H1 (cell line): ENCODE results near the gene ZDHHC5. TPM values are rescaled to one million over a fixed set of nuclear protein-coding genes. Genes with fewer than 3 reads are reported as not detected.

Experiments used
- ASH2L ChIP-seq: fragments of 200-600, 300-600 bp; sonication (generic); IDR thresholded peaks from one replicate; pipeline ENCODE4 v1.7.1; 2017; ENCODE audit warnings: low read length
- BACH1 ChIP-seq: IDR thresholded peaks from 2 replicates; pipeline ENCODE4 v1.6.1; 2012; ENCODE audit warnings: low read length, improper control_type of control experiment
- CTCF ChIP-seq, 3 experiments: IDR thresholded peaks; 1 replicate in 2 of 3; 2 replicates in 1 of 3; pipeline versions ENCODE4 v1.5.1 to v1.6.1; 2011; ENCODE audit warnings: low read length in 3 of 3, mild to moderate bottlenecking in 3 of 3, inconsistent platforms in 2 of 3, low read depth in 1 of 3, moderate library complexity in 1 of 3; ENCODE audit not compliant: insufficient read depth in 1 of 3; ENCODE audit errors: control extremely low read depth in 1 of 3
- GTF2F1 ChIP-seq: IDR thresholded peaks from 2 replicates; pipeline ENCODE4 v1.6.1; 2012; ENCODE audit warnings: low read depth, low read length, improper control_type of control experiment, borderline replicate concordance
- HDAC2 ChIP-seq, 2 experiments: fragments of 300-600 bp in 1 of 2; sonication (generic) in 1 of 2; IDR thresholded peaks; 2 replicates each; pipeline ENCODE4 v1.6.1; 2011 to 2012; ENCODE audit warnings: low read depth in 2 of 2, low read length in 2 of 2, mild to moderate bottlenecking in 2 of 2, moderate library complexity in 2 of 2, borderline replicate concordance in 1 of 2, inconsistent platforms in 1 of 2
- KDM4A ChIP-seq: IDR thresholded peaks from one replicate; pipeline ENCODE4 v1.7.1; 2012; ENCODE audit warnings: low read depth, mild to moderate bottlenecking, moderate library complexity, low read length, inconsistent platforms; ENCODE audit not compliant: severe bottlenecking
- MAX ChIP-seq: IDR thresholded peaks from 2 replicates; pipeline ENCODE4 v1.6.1; 2012; ENCODE audit warnings: inconsistent platforms
- PHF8 ChIP-seq: fragments of 200-600 bp; sonication (generic); conservative IDR thresholded peaks from 2 replicates; pipeline ENCODE4 v1.7.1; 2012; ENCODE audit warnings: low read depth, mild to moderate bottlenecking, inconsistent platforms, low read length, moderate library complexity
- POLR2A ChIP-seq, 2 experiments: IDR thresholded peaks; 1 replicate in 1 of 2; 2 replicates in 1 of 2; pipeline ENCODE4 v1.6.1; 2011; ENCODE audit warnings: low read depth in 2 of 2, low read length in 2 of 2, mild to moderate bottlenecking in 2 of 2; ENCODE audit errors: control extremely low read depth in 1 of 2
- POLR2AphosphoS5 ChIP-seq: IDR thresholded peaks from 2 replicates; pipeline ENCODE4 v1.6.1; 2011; ENCODE audit warnings: low read depth, low read length
- SIN3A ChIP-seq, 2 experiments: IDR thresholded peaks in 1 of 2; conservative IDR thresholded peaks in 1 of 2; 2 replicates each; pipeline ENCODE4 v1.6.1; 2011 to 2012; ENCODE audit warnings: low read length in 2 of 2, improper control_type of control experiment in 1 of 2, low read depth in 1 of 2, mild to moderate bottlenecking in 1 of 2
- SIRT6 ChIP-seq: IDR thresholded peaks from one replicate; pipeline ENCODE4 v1.7.1; 2012; ENCODE audit warnings: low read length, inconsistent platforms
- SIX5 ChIP-seq: IDR thresholded peaks from 2 replicates; pipeline ENCODE4 v1.6.1; 2011; ENCODE audit warnings: mild to moderate bottlenecking, low read depth, low read length
- TAF1 ChIP-seq: IDR thresholded peaks from 2 replicates; pipeline ENCODE4 v1.6.1; 2011; ENCODE audit warnings: mild to moderate bottlenecking, low read depth, low read length
- TBP ChIP-seq: IDR thresholded peaks from 2 replicates; pipeline ENCODE4 v1.6.1; 2011; ENCODE audit warnings: low read depth, low read length, improper control_type of control experiment
- YY1 ChIP-seq: IDR thresholded peaks from 2 replicates; pipeline ENCODE4 v1.6.1; 2011; ENCODE audit warnings: low read depth, mild to moderate bottlenecking, low read length
- polyA plus RNA-seq, 7 experiments: library from polyadenylated mRNA; depleted of rRNA in 3 of 7; stranded (reverse) in 5 of 7; unstranded in 2 of 7; fragments of >200 nt in 5 of 7; fragments of 200-250 nt in 2 of 7; gene quantifications; 1 replicate in 5 of 7; 2 replicates in 1 of 7; 4 replicates in 1 of 7; pipeline versions ENCODE4 v1.2.1 to v1.2.3, GENCODE V29; 2011 to 2013; ENCODE audit warnings: missing spikeins in 2 of 7, mixed read lengths in 2 of 7
- total RNA-seq: library from RNA; stranded (reverse); fragmentation: NEBNext Ultra II Directional; extraction: Animal tissue kit (Norgen Biotek cat#: 25700); gene quantifications from 2 replicates; pipeline ENCODE4 v1.2.1, GENCODE V29; 2021

Gene ZDHHC5
- total and polyA plus RNA-seq, 2 of the 8 experiments (the other 6 are each of a cell fraction or from before 2014, with no cell fraction given): 40.0 to 56.3 TPM

DNA sequence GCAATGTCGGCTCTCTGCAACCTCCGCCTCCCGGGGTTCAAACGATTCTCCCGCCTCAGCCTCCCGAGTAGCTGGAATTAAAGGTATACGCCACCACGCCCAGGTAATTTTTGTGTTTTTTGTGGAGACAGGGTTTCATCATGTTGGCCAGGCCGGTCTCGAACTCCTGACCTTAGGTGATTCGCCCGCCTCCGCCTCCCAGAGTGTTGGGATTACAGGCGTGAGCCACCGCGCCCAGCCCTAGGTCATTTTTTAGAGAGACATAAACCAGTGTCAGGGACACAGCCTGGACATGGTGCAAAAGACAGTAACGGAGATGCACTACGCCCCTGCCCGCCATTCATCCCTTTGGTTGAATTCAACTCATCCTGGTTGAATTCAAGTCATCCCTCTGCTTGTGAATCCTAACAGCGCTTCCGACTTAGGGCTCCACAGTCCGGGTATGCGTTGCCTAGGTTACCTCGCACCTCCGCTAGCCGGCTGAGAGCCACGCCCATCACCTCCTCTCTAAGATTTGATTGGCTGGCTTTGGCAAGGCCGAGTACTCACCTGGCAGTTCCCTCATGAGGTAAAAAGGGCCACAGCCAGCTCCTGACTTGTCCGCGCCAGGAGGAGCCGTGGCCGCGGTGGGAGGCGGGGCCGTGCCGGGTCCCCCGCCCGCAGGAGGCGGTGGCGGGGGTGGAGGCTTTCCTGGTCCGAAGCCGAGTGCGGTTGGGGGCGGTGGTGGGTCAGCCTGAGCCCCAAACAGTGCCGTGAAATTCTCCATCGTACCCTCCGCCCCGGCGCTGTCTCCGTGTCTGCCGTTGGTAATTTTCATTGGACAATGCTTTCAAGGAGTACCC, 43.7 kb downstream of the ZDHHC5 start, which contains the start of gene MED19 (continued):
- TF ChIP-seq YY1 (no peak), MAX (peak; percentile 16; the same call in 1 of the 2 replicates), TAF1 (peak; percentile 61; the same call in 1 of the 2 replicates), TBP (peak; percentile 23; the same call in 1 of the 2 replicates), BACH1 (no peak), SIRT6 (no peak), POLR2AphosphoS5 (peak; percentile 76), KDM4A (peak; percentile 18), SIX5 (no peak), GTF2F1 (no peak), POLR2A (IDR thresholded peaks at IDR 0.05; ENCODE audit: control extremely low read depth in 1 of 2, low read depth in 2 of 2, low read length in 2 of 2) (peak in 1 of 2 experiments; percentile 89; a peak in 2 of 3 replicates), PHF8 (peak; percentile 83), HDAC2 (IDR thresholded peaks at IDR 0.05; ENCODE audit: borderline replicate concordance in 1 of 2, low read depth in 2 of 2, low read length in 2 of 2) (peak in 1 of 2 experiments; percentile 73; a peak in 1 of 4 replicates), SIN3A (conservative IDR thresholded peaks at IDR 0.05 in 1 of 2, IDR thresholded peaks at IDR 0.05 in 1 of 2; ENCODE audit: low read depth in 1 of 2, low read length in 2 of 2) (peak; percentile 80 to 97; a peak in 1 of 4 replicates), CTCF (IDR thresholded peaks at IDR 0.05; ENCODE audit: control extremely low read depth in 1 of 3, insufficient read depth in 1 of 3, low read depth in 1 of 3, low read length in 3 of 3) (no peak), ASH2L (peak; percentile 79)
